Caki2 (cell line): ENCODE measurements around the gene CHPF. TPM values are rescaled to one million over a fixed set of nuclear protein-coding genes. Genes with fewer than 3 reads are reported as not detected.

ENCODE experiments used
- DNase-seq: peaks from one replicate; pipeline ENCODE4 v3.0.0-alpha.2; 2015; ENCODE audit warnings: low read depth
- in situ Hi-C: cut with HindIII; loops from 2 replicates; pipeline ENCODE4 v1.10.0; 2016; ENCODE audit warnings: low sequenced_read_pairs, low pct_unique_long_range_greater_than_20kb, mixed read lengths
- total RNA-seq: library from RNA; depleted of rRNA; stranded (reverse); fragments of >200 nt; shearing (Covaris generic); gene quantifications from 2 replicates; pipeline ENCODE4 v1.2.3, GENCODE V29; 2014; ENCODE audit warnings: low replicate concordance

CHPF gene
- total RNA-seq, 1 experiment from 2014 or later = 78.8 TPM

GRCh38 chr2:219508971-219509779 lies 34.4 kb downstream of the CHPF start:
- DNase-seq = no peak
- in situ Hi-C loops = no loop called here

DNA sequence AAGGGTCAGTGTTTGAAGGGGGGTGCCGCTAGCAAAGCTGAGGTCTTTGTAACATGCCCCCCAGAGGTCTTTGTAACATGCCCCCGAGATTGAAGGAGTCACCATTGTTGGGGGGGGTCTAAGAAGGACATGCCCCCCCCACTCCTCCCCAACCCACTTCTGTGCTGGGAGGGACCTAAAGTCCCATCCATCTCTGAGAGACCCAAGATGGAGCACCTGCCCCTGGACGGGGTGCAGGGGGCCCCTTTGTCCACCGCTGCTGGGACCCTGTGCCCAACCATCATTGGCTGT lies 35.2 kb downstream of the CHPF start:
- DNase-seq = no peak
- in situ Hi-C loops = no loop called here

DNA sequence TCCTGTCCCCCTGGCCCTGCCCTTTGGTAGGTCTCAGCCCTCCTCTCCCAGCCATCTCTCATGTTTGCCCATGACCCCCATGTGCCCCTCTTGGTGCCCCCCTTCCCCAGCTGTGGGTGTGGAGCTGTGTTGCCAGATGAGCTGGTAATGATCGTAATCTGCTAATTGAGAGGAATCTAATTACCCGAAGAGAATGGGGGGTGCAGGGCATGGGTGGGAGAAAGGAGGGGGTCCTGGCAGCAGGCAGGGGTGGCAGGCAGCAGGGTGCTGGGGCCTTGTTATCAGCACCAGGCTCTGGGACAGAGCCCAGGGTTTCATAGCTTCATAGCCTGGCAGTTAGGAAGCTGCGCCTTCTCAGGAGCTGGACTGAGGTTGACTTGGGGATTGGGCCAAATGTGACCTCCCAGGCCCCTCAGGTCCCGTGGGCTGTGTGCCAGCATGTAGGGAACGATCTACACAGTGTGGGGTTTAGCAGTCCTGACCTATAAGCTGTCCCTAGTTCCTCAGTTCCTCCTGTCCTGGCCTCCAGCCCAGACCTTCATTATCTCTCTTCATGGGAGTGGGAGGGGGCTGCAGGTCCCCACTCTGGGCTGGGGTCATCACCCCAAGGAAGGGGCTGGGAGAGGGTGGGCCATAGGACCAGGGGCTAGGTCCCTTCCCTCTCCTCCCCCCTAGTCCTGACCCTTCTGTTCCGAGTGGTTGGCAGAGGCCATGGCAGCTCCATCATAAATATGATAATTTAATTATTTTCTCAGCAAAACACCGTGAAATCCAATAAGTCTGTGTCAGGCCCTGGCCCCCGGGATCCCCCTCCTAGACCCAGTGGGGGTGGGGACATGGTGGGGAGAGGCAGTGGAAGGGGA lies 35.8 kb downstream of the CHPF start:
- DNase-seq = no peak
- in situ Hi-C loops = no loop called here

DNA sequence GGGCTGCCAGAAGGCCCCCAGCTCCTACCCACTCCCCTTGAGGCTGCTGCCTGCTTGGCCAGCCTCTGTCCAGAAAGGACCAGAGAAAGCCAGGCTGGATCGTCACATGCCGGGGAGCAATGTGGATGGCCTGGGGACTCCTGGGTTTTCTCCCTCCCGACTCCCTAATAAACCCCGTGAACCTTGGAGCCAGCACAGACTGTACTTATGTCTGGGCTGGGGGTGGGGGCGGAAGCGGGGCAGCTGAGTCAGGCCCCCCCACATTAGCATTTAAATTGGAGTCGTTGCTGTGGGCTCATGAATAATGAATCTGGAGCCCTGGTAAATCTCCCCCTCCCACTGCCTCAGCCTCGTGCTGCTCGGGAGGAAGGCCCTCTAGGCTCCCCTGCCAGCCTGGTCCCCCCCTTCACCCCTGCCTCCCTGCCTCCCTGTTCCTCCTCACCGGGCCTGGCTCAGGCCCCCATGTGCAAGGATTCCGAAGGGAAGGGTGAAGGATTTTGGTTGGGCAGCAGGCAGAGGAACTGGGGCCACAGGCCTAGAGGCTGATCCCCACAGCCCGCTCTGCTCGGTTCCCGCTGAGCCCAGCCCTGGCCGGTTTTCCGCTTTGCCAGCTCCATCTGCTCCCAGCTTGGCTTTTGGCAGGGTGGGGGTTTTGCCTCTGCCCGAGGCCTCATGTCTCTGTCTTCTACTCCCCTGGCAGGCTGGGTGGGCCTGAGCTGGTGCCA lies 36.6 kb downstream of the CHPF start:
- in situ Hi-C loops = no loop called here
- DNase-seq = no peak

GRCh38 chr2:219506153-219506801 lies 37.3 kb downstream of the CHPF start:
- DNase-seq = no peak
- in situ Hi-C loops = no loop called here

GRCh38 chr2:219505585-219505984 lies 38.0 kb downstream of the CHPF start:
- in situ Hi-C loops = no loop called here
- no peak for DNase-seq

DNA sequence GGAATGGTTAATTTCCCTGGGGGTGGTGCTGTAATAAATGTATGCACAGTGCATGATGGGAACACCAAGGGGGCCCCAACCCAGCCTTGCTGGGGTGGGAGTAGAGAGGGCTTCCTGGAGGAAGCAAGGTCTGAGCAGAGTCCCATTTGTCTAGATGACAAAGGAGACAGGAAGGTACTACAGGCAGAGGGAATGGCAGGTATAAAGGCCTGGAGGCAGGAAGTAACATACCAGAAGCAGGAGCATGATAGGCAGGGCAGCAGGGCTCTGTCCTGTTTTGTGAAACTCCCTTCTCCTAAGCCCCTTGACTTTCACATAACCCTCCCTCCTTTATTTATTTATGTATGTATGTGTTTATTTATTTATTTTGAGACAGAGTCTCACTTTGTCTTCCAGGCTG lies 41.0 kb downstream of the CHPF start:
- no peak for DNase-seq
- in situ Hi-C loops = no loop called here

GRCh38 chr2:219501849-219502248 lies 41.8 kb downstream of the CHPF start:
- in situ Hi-C loops = no loop called here

DNA sequence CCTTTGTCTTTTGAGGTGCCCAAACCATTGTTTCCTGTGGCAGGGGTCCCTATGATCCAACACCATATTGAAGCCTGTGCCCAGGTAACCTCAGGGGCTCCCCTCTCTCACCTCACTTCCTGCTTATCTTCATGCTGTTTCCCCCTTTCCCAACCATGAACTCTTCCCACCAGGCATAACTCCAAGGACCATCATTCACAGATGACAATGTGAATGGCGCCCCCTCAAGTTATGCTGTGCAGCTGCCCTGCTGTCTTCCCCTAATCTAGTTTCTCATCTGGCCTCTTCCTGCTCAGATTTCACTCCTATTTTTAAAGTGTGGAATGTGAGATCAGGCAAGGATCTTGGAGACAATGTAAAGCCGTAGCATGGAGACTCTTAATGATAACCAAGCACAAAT lies 43.5 kb downstream of the CHPF start:
- in situ Hi-C loops = no loop called here
- no peak for DNase-seq

More at GRCh38 chr2:219501849-219502248, 41.8 kb downstream of the CHPF start:
- DNase-seq = no peak

DNA sequence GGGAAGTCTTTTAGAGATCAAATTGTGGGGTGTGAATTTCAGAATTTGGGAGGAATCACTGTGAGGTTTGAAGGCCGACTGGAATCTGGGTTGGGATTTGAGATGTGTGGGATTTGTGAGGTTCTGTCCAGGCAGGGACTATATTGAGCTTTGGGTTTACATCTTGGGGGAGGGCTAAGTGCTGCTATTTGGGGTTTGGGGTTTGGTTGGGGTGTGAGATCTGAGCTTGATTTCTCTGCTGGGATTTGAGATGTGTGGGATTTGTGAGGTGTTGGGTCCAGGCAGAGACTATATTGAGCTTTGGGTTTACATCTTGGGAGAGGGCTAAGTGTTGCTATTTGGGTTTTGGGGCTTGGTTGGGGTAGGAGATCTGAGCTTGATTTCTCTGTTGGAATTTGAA lies 44.1 kb downstream of the CHPF start:
- DNase-seq = no peak
- in situ Hi-C loops = no loop called here

DNA sequence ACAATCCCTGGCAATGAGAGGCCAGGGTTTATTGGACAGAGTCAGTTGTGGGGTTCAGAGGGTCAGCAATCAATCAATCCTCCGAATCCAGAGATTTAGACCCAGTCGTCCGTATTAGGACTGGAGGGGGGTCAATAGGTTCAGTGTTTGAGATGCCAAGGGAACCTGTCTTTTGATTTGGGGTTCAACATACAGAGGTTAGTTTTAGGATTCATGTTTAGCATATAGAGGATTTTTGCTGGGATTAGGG lies 44.6 kb downstream of the CHPF start:
- in situ Hi-C loops = no loop called here
- DNase-seq = no peak

DNA sequence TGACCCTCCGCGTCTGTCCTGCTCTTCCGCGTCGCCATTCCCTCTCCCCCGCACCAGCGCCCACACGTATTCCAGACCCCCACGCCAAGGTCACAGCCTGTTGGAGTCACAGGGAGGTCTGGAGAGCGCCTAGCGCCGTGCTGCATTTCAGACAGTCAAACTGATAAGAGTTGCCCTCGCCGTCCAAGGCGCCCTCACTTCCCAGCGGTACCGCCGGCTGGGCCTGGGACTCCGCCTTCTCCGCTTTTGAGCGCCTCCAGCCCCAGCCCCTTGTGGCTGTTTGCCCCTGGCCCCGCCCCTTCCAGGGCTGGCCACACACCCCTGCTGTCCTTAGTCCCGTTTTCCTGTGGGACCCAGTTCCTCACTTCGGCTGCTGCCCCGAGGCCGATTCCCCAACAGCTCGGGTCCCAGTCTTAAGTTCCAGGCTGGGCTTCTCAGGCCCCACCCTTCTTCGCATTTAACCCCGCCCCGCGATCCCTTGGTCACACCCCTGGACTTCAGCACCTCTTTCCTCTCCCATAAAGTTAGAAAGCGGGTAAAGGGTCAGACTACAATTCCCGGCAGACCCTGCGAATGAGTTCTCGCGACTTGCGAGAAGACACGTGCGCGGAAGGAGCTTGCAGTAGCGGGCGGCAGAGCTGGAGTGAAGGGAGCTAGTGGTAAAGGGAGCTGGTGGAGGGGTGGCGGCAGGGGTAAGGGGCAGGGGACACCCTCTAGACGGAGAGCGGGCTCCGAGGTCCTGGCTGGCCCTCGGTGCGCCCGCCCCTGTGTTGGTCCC lies 45.1 kb downstream of the CHPF start, which contains the start of gene GMPPA:
TSS of gene GMPPA (plus strand) at position 612 of the 778 bp plus-strand sequence. CDS start 1,085 bp downstream, outside the sequence.
- in situ Hi-C loops = no loop called here
- DNase-seq = peak; percentile 99

GRCh38 chr2:219497495-219498279 lies 45.9 kb downstream of the CHPF start:
- peak; percentile 80 for DNase-seq
- in situ Hi-C loops = no loop called here

DNA sequence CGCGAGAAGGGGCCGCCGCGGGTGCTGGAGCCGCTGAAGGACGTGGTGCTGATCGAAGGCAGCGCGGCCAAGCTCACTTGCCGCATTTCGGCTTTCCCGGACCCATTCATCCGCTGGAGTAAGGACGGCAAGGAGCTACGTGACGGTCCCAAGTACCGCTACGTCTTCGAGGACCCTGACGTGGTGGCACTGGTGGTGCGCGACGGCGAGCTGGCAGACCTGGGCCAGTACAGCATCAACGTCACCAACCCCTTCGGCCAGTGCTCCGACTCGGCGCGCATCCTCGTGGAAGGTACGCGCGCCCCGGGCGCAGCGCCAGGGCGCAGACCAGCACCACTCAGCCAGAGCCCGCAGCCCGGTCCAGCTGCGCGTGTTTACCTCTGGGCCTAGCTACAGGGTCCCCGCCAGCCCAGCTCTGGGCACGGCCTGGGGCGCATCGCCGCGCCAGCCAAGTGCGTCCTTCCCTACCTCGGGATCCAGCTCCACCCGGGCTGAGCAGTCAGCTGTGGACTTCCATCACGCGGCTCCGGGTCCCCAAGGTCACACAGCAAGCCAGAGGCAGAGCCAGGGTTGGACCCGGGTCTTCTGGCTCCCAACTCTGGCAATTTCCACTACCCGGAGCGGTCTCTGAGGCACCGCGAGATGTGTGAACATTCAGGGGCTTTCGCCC lies 46.6 kb downstream of the CHPF start:
- no peak for DNase-seq
- in situ Hi-C loops = no loop called here

- in situ Hi-C loops = no loop called here
- no peak for DNase-seq
These were observed 47.3 kb downstream of the CHPF start for GRCh38 chr2:219496247-219496824.

GRCh38 chr2:219495531-219496122 lies 48.0 kb downstream of the CHPF start:
- in situ Hi-C loops = no loop called here
- peak; percentile 14 for DNase-seq
